HS-27A (cell line): ENCODE measurements around the gene ERG.

Experiments
- DNase-seq: peaks from one replicate; pipeline ENCODE4 v3.0.0-alpha.2; 2012; ENCODE audit warnings: low read depth, missing footprints

ERG gene

DNA sequence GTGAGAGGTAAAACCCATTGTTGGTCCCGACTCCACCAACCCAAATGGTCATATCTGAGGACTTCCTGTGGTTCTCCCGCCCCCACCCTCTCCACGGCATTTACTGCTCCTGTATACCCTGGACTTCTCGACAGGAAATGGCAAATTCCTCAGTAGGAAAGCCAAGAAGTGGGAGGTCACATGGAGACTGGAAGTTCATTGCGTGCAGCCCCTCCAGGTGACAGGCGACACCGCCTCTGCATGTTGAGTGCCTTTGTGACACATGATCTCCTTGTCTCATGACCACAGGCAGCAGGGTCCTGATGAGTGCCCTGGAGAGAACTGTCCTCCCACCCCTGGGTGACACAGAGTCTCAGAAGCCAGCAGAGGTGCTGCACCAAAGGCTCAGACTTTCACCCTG lies 24.2 kb downstream of the ERG start:
- DNase-seq = no peak

DNA sequence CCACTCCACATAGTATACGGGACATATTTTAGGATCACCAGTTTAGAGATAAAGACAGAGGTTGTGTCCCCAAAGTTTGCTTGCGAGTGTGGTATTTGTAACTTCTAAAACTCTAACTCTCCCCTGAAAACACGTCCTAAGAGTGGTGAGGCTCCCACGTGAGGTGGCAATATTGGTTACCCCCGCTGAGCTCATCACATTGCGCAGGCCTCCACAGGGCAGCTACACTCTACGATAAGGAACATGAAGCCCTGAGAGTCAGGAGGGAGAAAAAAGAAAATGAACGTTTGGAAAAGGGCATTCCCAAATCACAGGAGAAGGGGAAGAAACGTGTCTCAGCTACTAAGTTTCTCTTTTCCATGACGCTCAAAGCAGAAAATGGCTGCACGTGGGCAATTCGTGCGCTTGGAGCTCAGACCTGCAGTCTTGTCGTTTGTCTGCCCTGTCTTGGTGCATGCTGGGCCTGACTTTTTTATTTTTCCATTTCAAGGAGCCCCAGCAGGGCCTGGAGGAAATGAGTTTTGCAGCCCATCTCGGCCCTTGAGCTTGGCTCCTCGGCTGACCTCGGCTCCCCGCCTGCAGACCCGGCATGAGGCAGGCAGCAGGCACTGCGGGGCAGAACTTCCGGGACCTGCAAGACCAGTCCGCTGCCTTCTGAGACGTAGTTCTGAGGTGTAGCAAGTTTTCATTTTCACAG lies 25.7 kb downstream of the ERG start:
- DNase-seq = no peak

DNA sequence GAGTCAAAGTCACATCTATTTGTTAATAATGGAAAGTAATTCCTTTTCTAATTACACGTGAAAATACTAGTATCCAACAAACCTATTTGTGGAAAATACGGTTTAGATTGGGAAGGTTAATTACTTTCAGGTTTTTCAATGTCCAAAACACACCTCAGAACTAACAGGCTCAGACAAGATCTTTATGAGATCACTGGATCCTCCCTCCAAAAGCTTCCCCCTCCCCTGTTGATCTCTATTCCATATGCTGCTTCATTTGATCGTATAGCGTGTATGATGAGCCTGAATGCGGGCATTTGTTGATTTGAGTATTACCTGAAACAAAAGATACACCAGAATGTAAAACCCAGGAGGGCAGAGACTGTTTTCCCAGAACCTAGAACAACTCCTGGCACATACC lies 26.5 kb downstream of the ERG start:
- no peak for DNase-seq

DNA sequence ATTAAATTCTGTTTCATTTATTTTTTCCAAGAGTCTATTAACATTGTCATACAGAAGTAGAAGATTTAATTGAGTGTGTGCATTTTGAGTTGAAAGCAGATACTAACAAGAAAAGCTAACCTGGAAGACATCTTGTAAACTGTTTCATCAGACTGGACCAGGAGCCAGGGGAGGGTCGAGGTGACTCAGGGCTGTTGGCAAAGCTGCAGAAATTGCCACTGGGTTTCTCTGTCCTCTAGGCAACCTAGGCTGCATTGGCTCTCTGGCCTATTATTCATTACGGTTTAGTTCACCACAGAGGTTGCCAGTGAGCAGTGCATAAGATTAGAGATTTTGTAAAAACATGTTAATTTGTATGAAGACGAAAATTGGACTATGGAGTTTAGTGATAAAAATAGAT lies 27.5 kb downstream of the ERG start:
- DNase-seq = no peak

DNA sequence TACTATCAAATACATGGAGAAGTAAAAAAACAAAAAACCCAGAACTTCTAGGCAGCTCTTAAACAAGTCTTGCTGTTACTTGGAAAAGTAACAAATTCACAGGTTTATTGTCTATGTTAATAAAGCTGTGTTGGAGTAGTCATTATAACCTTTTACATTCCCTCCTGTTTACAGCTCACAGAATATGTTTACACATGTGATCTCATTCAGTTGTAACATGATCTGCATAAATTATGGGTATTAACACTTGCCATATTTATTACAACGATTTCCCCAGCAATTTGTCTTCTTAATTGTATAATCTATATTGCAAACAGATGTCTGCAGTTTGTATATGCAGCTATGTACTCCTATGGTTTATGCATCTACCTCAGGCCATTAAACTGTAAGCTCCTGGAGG lies 28.6 kb downstream of the ERG start:
- DNase-seq = no peak

DNA sequence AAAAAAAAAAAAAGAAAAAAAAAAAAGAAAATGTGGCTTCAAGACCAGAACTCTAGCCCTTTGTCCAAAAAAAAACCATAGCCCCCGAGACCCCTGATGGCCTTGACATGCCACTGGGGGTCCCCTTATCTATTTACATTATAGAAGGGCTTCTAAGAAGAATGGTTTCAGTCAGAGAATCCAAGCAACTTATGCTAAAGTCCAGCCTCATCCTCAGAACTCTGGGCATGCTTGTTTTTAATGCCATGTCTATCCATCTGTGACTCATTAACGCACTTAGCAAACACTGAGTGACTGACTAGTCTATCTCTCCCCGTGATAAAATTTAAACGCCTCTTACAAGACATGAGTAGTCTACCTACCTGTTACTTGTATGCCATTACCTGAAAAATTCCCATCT lies 29.3 kb downstream of the ERG start:
- DNase-seq = no peak

DNA sequence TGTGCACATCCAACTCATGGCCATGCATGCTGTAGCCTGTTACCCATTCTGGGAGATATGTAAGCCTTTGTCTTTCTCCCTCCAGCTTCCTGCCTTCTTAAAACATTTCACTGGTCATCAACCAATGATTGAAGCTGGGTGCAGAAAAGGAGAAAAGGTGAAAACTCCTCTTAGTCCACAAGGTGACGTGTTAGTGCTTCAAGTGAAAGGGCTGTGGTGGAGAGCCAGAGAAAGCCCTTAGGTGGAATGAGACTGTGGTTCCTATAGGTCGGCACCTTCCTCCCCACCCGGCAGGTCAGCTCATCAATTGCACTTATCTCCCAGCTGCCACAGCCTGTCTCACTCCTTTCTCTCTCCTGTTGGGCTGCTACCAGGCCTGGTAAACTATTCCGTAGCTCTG lies 30.4 kb downstream of the ERG start:
- no peak for DNase-seq

DNA sequence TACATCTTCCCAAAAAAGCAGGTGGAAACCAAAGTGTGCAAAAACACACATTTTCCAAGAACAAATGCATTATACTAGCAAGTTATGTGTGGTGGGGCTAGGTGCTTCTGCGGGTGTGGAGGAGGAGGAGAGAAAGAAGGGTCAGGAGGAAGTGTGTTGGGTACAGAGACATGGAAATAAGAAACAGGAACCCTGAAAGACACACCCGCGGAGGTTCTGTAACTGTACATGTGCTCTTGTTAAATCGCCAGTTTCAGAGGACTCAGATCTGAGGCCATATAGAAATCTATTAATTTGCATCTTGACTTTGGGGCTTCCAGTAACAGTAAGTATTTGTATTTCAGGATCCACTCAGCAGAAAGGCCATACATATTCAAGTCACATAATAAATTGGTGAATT lies 30.9 kb downstream of the ERG start:
- DNase-seq = no peak

DNA sequence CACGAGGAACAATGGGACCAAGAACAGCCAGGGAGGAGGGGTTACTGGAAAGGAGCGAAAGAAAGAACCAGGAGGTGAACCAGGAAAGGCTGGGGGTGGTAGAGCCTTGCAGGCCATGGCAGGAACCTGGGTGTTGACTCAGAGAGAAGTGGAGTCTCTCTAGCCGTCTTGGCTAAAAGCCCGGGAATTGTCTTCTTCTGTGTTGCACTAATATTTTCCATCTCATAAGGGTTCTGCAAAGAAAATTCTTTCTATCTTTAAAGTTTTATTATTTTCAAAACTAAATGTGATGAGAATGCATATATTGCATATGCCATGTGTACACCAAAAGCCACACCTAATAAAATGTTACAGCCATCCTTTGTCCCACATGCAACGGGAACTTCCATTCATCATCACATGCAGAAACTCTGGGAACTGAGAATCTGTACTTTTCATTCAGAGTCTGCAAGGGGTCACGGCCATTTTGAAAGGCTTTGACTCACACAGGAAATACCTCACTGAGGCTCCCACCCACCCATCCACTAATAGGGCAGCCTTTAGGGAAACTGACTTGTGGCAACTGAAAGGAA lies 38.0 kb downstream of the ERG start:
- no peak for DNase-seq

DNA sequence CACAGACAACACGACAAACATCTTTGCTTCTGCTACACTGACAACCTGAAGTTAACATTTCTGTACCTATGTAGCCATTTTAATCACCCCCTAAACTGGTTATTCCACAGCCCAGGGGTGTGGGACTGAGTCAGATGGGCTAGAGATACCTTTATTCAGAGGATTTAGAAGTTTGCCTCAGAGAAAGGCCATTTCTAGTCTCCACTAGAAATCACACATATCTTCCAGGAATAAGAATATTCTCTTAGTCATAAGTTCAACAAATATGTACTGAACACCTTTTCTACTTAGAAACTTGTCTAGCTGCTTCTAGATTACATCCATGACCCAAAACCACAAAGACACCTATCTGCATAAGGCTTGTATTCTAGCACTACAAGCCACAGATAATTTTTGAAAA lies 38.8 kb downstream of the ERG start:
- no peak for DNase-seq

DNA sequence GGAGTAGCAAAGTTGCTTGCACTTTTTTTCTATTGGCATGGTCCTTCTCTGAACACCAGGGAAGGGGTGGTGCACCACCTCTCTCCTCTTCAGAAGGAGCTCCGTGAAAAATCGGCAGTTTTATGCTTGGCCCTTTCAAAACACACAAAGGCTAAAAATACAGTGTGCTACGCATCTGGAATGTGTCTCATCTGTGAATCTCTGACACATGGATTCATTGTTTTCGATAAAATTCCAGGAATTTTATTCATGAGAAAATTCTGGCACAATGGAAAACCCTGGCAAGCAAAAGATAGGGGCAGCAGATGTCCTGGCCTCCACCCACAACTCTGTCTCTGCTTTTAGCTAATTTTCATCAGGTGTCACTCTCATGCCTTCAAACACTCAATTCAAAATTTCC lies 42.9 kb downstream of the ERG start:
- no peak for DNase-seq

DNA sequence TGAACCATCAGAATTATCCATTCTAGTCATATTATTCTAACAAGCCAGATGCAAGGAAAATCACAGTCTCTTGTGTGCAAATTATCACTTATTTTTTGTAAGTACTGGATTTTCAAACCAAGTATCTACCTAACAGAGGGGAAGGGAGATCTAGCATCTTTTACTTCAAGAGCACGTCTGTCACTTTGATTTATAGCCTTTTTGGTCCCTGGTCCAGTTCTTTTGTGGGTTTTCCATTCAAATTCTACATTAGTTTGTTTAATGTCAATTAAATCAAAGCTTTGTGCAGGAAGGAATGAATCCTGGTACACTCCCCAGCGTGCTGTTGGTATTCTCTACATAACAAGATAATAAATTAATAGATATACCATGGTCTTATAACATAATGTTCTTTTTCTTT lies 43.6 kb downstream of the ERG start:
- no peak for DNase-seq

DNA sequence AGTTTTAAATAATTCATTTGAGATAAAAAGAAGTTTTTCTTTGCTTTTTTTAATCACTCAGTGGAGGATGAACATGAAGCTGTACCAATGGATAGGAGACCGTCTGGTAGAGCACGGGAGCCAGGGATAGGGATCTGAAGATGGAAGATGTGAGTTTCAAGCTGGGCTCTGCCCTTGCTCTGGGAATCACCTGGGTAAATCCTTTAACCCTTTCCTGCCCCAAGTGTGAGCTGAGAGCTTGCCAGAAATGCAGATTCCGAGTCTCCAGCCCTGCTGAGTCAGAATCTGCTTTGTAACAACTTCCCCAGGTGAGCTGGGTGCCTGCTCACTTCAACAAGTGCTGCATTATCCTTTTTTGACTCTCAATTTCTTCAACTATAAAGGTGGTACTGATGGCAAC lies 44.1 kb downstream of the ERG start:
- no peak for DNase-seq

DNA sequence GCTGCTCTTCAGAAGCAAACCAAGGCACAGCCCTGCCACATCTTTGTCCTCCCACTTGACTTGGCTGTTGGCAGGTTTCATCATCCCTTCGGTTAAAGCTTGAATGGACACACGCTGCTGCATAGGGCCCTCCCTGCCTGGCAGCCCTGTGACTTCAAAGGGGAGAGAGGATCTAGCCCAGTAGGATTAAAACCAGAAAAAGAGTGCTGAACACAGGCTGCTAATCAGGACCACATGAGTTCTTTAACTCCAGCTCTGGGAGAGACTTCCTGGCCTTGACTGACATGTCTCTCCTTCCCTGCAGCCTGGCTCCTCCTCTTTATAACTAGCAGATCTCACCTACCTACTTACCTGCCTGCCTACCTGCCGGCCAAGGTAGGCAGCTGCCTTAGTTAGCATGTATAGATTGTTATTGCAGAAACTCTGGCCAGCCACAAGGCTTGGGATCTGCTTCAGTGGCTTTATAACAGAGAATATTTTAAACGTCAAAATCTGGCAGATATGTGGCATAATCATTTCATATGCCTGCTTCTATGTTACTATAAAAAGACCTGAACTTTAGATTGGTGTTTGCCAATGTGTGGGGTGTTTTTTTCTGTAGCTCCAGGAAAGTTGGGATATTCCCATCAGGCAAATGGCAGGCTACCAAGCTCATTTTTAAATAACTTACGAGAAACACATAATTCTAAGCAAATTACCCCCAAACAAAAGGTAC lies 49.4 kb downstream of the ERG start:
- no peak for DNase-seq

DNA sequence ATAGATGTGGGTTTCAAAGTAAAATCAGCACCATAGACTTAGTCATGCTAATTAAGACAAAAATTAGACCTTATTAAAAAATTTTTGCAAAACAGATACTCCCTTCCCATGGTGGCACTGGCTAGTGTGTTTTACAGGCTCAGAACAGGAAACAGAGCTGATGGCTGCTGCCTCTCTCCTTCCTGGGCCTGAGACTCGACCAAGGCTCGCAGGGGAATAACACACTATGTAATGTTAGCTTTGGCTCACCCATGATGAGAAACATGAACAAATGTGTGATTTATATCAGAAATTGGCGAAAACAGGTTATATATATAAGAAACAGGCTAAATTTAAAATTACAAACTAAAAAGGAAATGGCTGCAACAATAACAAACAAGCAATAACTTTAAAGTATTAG lies 50.7 kb downstream of the ERG start:
- DNase-seq = no peak

DNA sequence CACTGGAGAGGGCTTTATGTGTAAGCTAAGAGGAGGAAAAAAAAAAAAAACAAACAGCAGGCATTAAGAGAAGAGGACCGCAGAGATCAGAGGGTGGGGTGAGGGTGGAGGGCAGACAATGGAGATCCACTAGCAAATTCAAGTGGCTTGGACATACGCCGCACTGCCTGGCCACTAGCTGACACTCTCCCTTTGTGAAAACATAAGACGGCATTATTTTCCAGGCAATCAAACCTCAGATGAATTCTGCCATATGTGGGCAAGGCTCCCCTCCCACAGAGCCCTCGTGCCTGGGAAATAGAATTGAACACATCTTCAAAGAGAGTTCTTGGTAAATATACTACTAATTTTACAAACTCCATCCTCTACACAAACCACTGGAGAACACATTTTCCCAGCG lies 53.6 kb downstream of the ERG start:
- no peak for DNase-seq

DNA sequence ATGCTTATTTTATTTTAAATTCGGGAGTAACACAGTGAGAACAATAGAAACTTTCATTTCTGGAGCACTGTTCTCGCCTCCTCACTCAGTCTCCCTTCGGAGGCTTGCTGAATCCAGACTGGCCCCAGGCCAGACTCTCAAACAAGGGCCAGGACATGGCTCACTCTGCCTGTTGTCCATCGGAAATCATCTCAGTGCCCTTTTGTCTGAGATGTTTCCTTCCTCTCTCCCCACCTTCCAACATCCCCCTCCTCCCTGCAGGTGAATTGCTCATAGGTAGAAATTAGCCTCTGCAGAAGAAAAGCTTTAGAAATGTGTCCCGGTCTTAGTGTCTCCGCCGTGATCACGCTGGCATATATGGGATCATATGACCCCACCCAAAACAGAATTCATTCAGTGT lies 55.2 kb downstream of the ERG start:
- DNase-seq = no peak

DNA sequence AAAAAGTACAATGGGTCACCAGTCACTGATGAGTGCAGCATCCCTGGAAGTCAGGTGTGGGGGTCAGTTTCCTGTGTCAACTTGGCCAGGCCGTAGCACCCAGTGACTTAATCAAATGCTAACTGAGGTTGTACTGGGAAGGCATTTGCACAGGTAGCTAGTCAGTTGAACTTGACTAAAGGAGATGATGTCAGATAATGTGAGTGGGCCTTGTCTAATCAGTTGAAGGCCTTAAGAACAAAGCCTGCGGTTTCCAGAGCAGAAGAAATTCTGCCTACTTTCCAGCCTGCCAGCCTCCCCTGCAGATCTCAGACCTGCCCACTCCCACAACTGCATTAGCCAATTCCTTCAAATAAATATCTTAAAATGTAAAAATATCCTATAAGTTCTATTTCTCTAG lies 57.1 kb downstream of the ERG start:
- no peak for DNase-seq

DNA sequence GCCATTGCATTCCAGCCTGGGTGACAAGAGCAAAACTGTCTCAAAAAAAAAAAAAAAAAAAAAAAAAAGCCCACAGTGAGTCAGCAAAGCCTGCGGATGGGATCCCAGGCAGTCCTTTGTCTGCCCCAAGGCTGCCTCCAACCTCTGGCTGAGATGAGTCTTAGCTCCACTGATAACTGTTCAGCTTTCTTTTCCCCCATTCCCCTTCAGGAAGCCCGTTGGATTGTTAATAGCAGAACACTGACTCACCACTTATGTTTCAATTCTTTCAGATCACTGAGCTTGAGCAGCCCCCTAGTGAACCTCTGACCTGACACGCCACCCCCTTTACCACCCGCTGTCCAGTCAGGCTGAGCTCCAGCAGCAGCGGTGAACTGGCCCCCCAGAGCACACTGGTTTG lies 57.5 kb downstream of the ERG start:
- peak; percentile 69 for DNase-seq

DNA sequence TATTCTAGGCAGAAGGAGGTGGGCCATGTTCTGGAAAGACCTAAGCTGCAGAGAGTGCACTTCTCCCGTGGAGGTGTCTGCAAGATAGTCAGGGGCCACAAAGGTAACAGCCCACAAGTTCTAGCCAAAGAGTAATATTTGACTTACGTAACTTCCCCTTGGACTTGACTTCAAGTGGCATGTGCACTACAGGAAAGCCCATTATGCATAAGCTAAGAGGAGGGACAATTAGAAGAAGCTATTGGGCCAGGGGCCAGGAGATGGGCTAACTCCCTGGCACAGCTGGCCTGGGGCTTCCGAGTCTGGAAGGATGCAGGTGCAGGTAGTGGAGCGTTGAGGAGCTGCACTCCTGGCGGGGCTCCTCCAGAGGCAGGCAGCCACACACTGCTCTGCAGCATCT lies 58.3 kb downstream of the ERG start:
- no peak for DNase-seq

DNA sequence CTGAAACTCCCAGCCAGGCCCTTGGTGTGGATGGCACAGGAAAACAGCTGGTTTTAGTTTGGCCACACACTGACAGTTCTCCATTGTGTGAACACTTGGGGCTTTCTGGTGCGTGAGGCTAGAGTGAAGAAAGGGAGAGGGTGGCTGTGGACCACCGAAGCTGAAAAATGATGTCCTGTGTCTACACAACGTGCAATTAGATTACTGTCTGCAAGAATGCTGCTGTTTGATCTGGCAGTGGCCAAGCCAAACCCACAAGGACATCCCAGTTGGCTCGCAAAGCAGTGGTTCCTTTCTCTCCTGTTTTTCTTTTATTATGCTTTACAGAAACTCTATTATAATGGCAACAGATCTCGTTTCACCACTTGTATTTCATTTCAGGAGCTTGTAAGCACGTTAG lies 58.9 kb downstream of the ERG start:
- no peak for DNase-seq

DNA sequence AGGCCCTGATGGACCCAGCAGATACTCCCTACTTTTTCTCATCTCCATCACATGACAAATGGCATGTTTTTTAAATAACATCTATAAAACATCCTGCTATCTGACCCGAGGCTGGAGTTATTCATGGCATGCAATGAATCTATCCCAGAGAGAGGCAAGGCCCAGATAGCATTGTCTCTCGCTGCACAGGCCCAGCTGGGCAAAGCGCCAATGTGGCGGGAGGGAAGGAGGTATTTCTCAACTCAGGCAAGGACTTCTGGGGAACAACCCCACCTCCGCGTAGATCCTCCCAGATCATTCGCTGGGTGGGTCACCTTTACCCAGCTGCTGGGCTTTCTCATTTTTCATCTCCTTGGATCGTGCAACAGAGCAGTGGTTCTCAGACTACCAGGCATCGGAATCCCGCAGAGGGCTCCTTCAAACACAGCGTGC lies 59.8 kb downstream of the ERG start:
- peak; percentile 91 for DNase-seq

DNA sequence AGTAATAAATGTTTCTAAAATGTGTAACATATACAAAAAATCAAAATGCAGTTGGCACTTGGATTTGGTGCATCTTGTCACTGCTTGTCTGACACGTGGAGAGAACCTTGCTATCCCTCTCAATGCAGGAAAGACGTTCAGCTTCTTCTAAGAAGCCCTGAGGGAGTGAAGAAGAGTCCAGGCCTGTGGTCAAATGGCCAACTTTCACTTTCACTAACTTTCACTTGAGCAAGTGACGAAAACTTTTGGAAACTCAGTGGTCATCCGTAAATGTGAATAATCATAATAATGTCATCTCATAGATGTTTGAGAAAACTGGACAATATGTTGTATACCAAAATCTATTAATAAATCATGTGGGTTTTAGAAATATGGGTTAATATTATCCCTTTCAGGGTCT lies 61.9 kb downstream of the ERG start:
- no peak for DNase-seq
